HCT116 (cell line): ENCODE data around the gene FOXD2. TPM values are rescaled to one million over a fixed set of nuclear protein-coding genes. Genes with fewer than 3 reads are reported as not detected.

Experiments used
- ATAC-seq: fragments of 200-7000 bp; cut with Tn5 transposase; 2 replicates; pipeline ENCODE4 v1.9.1; 2020; ENCODE audit warnings: mild to moderate bottlenecking, moderate library complexity
- BruUV-seq: library from RNA; stranded (reverse); fragments of 400-500 nt; replicated peaks from 2 replicates; lab custom pipeline; 2021; lab: Mats Ljungman, UMichigan
- CTCF ChIA-PET: fragments of 300-600 bp; sonication (Branson Sonifier 250); formaldehyde crosslinking; loops from one replicate; lab custom pipeline; 2021; ENCODE audit warnings: antibody characterized with exemption; lab: Charles Lee
- POLR2A ChIA-PET: fragments of 300-600, 350-600 bp; sonication (Branson Sonifier 250); formaldehyde crosslinking; loops from one replicate; lab custom pipeline; 2021; ENCODE audit warnings: antibody characterized with exemption; lab: Charles Lee
- RAD21 ChIA-PET, 2 experiments: fragments of 300-600 bp; sonication (Branson Sonifier 250); formaldehyde crosslinking; loops; one replicate each; lab custom pipeline; 2023; ENCODE audit warnings: low total read pairs in 2 of 2; ENCODE audit not compliant: uncharacterized antibody in 2 of 2, unreplicated experiment in 2 of 2, low non-redundant PET in 1 of 2; lab: Charles Lee
- DNase-seq: peaks from one replicate; pipeline ENCODE4 v3.0.0-alpha.2; 2010; ENCODE audit warnings: low read depth, low spot score
- H2AFZ ChIP-seq: fragments of 200-600 bp; shearing (Covaris generic), sonication (generic); 2 replicates; pipeline ENCODE4 v1.6.1; 2017; ENCODE audit warnings: low read depth, mixed run types, mixed read lengths, antibody characterized with exemption, low read length; ENCODE audit not compliant: poor library complexity, severe bottlenecking
- H3K27ac ChIP-seq: 2 replicates; pipeline ENCODE4 v1.5.1; 2012; ENCODE audit warnings: low read depth, low read length
- H3K27me3 ChIP-seq: fragments of 200-600 bp; sonication (generic); 2 replicates; pipeline ENCODE4 v1.6.1; 2016; ENCODE audit warnings: mixed run types, low read length, mixed read lengths; ENCODE audit not compliant: insufficient read depth
- H3K36me3 ChIP-seq, 2 experiments: fragments of 200-500 bp in 1 of 2; fragments of 200-600 bp in 1 of 2; sonication (Bioruptor generic) in 1 of 2; sonication (generic) in 1 of 2; 2 replicates each; pipeline versions ENCODE4 v1.5.1 to v1.6.1; 2014 to 2016; ENCODE audit warnings: low read length in 2 of 2, inconsistent platforms in 1 of 2, mixed read lengths in 1 of 2, mixed run types in 1 of 2; ENCODE audit not compliant: insufficient read depth in 2 of 2, control insufficient read depth in 1 of 2
- H3K4me1 ChIP-seq, 2 experiments: fragments of 200-600 bp in 1 of 2; sonication (generic) in 1 of 2; 2 replicates each; pipeline versions ENCODE4 v1.5.1 to v1.6.1; 2012 to 2017; ENCODE audit warnings: low read length in 2 of 2, inconsistent platforms in 1 of 2, mild to moderate bottlenecking in 1 of 2, mixed read lengths in 1 of 2, mixed run types in 1 of 2, moderate library complexity in 1 of 2; ENCODE audit not compliant: insufficient read depth in 2 of 2, control insufficient read depth in 1 of 2
- H3K4me2 ChIP-seq: fragments of 200-600 bp; sonication (generic); 2 replicates; pipeline ENCODE4 v1.6.1; 2017; ENCODE audit warnings: mixed run types, low read length, mixed read lengths
- H3K4me3 ChIP-seq, 2 experiments: fragments of 200-600 bp in 1 of 2; sonication (generic) in 1 of 2; replicated peaks in 1 of 2; 2 replicates each; pipeline ENCODE4 v1.5.1; 2011 to 2016; ENCODE audit warnings: low read length in 2 of 2, control low read depth in 1 of 2, low read depth in 1 of 2, mild to moderate bottlenecking in 1 of 2, mixed read lengths in 1 of 2, mixed run types in 1 of 2
- H3K79me2 ChIP-seq: fragments of 200-600 bp; sonication (generic); 2 replicates; pipeline ENCODE4 v1.6.1; 2017; ENCODE audit warnings: mild to moderate bottlenecking, mixed run types, low read length, moderate library complexity, mixed read lengths; ENCODE audit not compliant: insufficient read depth
- H3K9ac ChIP-seq: fragments of 200-600 bp; sonication (generic); 2 replicates; pipeline ENCODE4 v1.6.1; 2016; ENCODE audit warnings: low read length, mixed read lengths
- H3K9me2 ChIP-seq: fragments of 200-600 bp; sonication (generic), shearing (Covaris generic); 2 replicates; pipeline ENCODE4 v1.6.1; 2017; ENCODE audit warnings: mixed run types, mild to moderate bottlenecking, moderate library complexity; ENCODE audit not compliant: insufficient read depth
- H3K9me3 ChIP-seq, 2 experiments: fragments of 200-500 bp in 1 of 2; fragments of 200-600 bp in 1 of 2; sonication (Bioruptor generic) in 1 of 2; sonication (generic) in 1 of 2; 2 replicates each; pipeline ENCODE4 v1.6.1; 2014 to 2017; ENCODE audit warnings: low read length in 2 of 2, mixed read lengths in 2 of 2, inconsistent platforms in 1 of 2, low read depth in 1 of 2, mild to moderate bottlenecking in 1 of 2, mixed run types in 1 of 2, moderate library complexity in 1 of 2; ENCODE audit not compliant: control insufficient read depth in 1 of 2, insufficient read depth in 1 of 2
- H4K20me1 ChIP-seq: fragments of 200-600 bp; sonication (generic), shearing (Covaris generic); 2 replicates; pipeline ENCODE4 v1.6.1; 2017; ENCODE audit warnings: mixed run types, mild to moderate bottlenecking, moderate library complexity; ENCODE audit not compliant: insufficient read depth
- CBX3 ChIP-seq: IDR thresholded peaks from 2 replicates; pipeline ENCODE4 v1.6.1; 2012; ENCODE audit warnings: low read depth
- CEBPB ChIP-seq: IDR thresholded peaks from 2 replicates; pipeline ENCODE4 v1.6.1; 2012; ENCODE audit warnings: low read depth
- EGR1 ChIP-seq: IDR thresholded peaks from 2 replicates; pipeline ENCODE4 v1.6.1; 2012; ENCODE audit warnings: low read depth
- EZH2 ChIP-seq: fragments of 200-600 bp; sonication (generic); IDR thresholded peaks from 2 replicates; pipeline ENCODE4 v1.6.1; 2017; ENCODE audit warnings: antibody characterized with exemption, mixed run types
- ZFX ChIP-seq: fragments of 450-650 bp; IDR thresholded peaks from 2 replicates; pipeline ENCODE4 v1.6.1; 2017
- intact Hi-C: fragments of 100-400 bp; cut with micrococcal nuclease; formaldehyde crosslinking; loops from 2 replicates; pipeline ENCODE4 v1.10.0; 2022
- total RNA-seq: library from RNA; stranded (reverse); gene quantifications from one replicate; pipeline ENCODE4 v1.2.1, GENCODE V29; 2021; ENCODE audit not compliant: unreplicated experiment
- TF ChIP-seq, protein P1 (sequence below): IDR thresholded peaks from 2 replicates; pipeline ENCODE4 v1.6.1; 2012; ENCODE audit warnings: low read depth
- TF ChIP-seq, protein P2 (sequence below), 3 experiments: fragments of 200-600 bp in 1 of 3; sonication (generic) in 1 of 3; IDR thresholded peaks in 2 of 3; conservative IDR thresholded peaks in 1 of 3; 2 replicates each; pipeline ENCODE4 v1.5.1; 2012 to 2017; ENCODE audit warnings: low read depth in 2 of 3, low read length in 2 of 3, antibody characterized with exemption in 1 of 3, borderline replicate concordance in 1 of 3, control low read depth in 1 of 3, mild to moderate bottlenecking in 1 of 3, mixed read lengths in 1 of 3, mixed run types in 1 of 3, moderate library complexity in 1 of 3; ENCODE audit not compliant: insufficient read depth in 1 of 3

The FOXD2 gene
- total RNA-seq, 1 experiment from 2014 or later, result 1.9 TPM

DNA sequence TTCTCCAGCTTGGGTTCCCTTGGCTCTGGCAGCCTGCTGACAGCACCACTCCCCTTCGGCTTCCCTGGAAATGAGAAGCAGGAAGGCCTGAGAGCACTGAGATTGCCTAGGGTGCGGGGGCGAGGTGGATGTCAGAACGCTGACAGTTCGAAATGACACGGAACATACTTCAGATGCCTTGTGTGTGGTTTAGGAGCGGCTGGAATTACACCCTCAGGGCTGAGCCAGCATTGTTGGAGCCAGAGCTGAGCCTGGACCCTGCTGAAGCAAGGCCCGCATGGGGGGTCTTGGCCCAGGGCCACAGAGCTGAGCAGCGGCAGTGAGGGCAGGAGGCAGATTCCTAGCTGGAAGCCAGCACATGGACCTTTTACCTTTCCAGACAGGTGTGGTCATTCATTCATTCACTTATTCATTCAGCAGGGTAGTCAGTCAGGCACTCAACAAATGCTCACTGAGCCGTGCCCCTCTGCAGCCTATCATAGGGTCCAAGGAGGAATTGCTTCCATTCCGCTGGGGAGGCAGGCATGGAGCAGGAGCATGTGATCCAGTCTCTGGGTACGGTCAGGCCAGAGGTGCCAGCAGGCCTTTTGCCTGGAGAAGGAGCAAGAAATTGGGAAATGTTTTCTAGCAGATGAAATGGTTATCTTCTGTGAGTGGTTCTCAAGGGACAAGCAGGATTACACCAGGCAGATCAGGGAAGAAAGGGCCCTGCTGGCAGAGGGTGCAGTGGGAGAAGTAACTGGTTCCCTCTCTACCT lies 28.4 kb upstream of the FOXD2 start:
- H3K27me3 ChIP-seq, result no peaks in the 10 kb centered on the region
- no peak overlapping the region for H2AFZ ChIP-seq
- POLR2A ChIA-PET, result no interaction called here
- H3K9ac ChIP-seq, result no peak overlapping the region
- no peak overlapping the region for H3K4me2 ChIP-seq
- ATAC-seq, result no peak
- no peak for DNase-seq
- intact Hi-C loops, result no loop called here
- H3K79me2 ChIP-seq, result no peaks in the 10 kb centered on the region
- BruUV-seq, result no TSS peak
- no peak for TF ChIP-seq EGR1
- TF ChIP-seq, all 23 proteins: peak for 0
- CTCF ChIA-PET, result no interaction called here
- H3K4me1 ChIP-seq, result no peaks in the 10 kb centered on the region
- H4K20me1 ChIP-seq, result no peaks in the 10 kb centered on the region
- RAD21 ChIA-PET, result no interaction called here
- H3K9me2 ChIP-seq, result no peaks in the 10 kb centered on the region
- no peak overlapping the region for H3K4me3 ChIP-seq
- H3K27ac ChIP-seq, result no peak overlapping the region
- no peaks in the 10 kb centered on the region for H3K9me3 ChIP-seq
- H3K36me3 ChIP-seq, result no peaks in the 10 kb centered on the region

DNA sequence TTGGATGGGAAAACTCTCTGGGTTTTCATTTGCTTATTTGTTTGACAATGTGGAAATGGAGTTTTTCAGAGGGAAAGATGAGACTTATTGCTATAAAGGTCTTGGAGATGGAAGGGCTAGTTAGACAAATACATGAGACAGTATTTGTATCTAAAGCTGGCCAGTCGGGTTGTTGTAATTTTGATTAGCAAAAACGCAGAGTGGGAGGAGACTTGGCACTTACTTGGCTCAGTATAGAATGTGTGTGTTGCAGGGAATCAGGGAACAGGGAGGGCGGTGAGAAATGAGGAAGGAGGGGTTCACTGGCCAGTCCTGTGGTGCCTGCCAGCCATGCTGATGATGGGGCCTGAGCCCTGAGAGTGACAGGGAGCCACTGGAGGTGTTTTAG lies 27.8 kb upstream of the FOXD2 start:
- ChIA-PET POLR2A (no interaction called here), RAD21 (no interaction called here), CTCF (no interaction called here)
- DNase-seq (no peak), ATAC-seq (no peak)
- Histone ChIP-seq H2AFZ (no peak overlapping the region), H4K20me1 (no peaks in the 10 kb centered on the region), H3K36me3 (no peaks in the 10 kb centered on the region), H3K27ac (no peak overlapping the region), H3K9me3 (no peaks in the 10 kb centered on the region), H3K27me3 (no peaks in the 10 kb centered on the region), H3K4me3 (no peak overlapping the region), H3K9me2 (no peaks in the 10 kb centered on the region), H3K4me1 (no peaks in the 10 kb centered on the region), H3K9ac (no peak overlapping the region), H3K4me2 (no peak overlapping the region), H3K79me2 (no peaks in the 10 kb centered on the region)
- intact Hi-C loops, result no loop called here
- BruUV-seq, result no TSS peak
- TF ChIP-seq, protein P1, sequence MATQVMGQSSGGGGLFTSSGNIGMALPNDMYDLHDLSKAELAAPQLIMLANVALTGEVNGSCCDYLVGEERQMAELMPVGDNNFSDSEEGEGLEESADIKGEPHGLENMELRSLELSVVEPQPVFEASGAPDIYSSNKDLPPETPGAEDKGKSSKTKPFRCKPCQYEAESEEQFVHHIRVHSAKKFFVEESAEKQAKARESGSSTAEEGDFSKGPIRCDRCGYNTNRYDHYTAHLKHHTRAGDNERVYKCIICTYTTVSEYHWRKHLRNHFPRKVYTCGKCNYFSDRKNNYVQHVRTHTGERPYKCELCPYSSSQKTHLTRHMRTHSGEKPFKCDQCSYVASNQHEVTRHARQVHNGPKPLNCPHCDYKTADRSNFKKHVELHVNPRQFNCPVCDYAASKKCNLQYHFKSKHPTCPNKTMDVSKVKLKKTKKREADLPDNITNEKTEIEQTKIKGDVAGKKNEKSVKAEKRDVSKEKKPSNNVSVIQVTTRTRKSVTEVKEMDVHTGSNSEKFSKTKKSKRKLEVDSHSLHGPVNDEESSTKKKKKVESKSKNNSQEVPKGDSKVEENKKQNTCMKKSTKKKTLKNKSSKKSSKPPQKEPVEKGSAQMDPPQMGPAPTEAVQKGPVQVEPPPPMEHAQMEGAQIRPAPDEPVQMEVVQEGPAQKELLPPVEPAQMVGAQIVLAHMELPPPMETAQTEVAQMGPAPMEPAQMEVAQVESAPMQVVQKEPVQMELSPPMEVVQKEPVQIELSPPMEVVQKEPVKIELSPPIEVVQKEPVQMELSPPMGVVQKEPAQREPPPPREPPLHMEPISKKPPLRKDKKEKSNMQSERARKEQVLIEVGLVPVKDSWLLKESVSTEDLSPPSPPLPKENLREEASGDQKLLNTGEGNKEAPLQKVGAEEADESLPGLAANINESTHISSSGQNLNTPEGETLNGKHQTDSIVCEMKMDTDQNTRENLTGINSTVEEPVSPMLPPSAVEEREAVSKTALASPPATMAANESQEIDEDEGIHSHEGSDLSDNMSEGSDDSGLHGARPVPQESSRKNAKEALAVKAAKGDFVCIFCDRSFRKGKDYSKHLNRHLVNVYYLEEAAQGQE, result no peak
- TF ChIP-seq CBX3, result no peak
- no peak for TF ChIP-seq EZH2
- no peak for TF ChIP-seq ZFX
- no peak for TF ChIP-seq CEBPB
- TF ChIP-seq, protein P2, sequence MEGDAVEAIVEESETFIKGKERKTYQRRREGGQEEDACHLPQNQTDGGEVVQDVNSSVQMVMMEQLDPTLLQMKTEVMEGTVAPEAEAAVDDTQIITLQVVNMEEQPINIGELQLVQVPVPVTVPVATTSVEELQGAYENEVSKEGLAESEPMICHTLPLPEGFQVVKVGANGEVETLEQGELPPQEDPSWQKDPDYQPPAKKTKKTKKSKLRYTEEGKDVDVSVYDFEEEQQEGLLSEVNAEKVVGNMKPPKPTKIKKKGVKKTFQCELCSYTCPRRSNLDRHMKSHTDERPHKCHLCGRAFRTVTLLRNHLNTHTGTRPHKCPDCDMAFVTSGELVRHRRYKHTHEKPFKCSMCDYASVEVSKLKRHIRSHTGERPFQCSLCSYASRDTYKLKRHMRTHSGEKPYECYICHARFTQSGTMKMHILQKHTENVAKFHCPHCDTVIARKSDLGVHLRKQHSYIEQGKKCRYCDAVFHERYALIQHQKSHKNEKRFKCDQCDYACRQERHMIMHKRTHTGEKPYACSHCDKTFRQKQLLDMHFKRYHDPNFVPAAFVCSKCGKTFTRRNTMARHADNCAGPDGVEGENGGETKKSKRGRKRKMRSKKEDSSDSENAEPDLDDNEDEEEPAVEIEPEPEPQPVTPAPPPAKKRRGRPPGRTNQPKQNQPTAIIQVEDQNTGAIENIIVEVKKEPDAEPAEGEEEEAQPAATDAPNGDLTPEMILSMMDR (IDR thresholded peaks at IDR 0.05 in 2 of 3, conservative IDR thresholded peaks at IDR 0.05 in 1 of 3; ENCODE audit: borderline replicate concordance in 1 of 3, insufficient read depth in 1 of 3, low read depth in 2 of 3, low read length in 2 of 3), result no peak
